ENCODE data around the gene ALDH3A1. TPM values are rescaled to one million over a fixed set of nuclear protein-coding genes. Genes with fewer than 3 reads are reported as not detected.
A peak's percentile ranks its signal among the peaks of the same experiment; 100 is the strongest.

Gene ALDH3A1
- total RNA-seq, 1 donor from 2014 or later = 0.41 TPM

DNA sequence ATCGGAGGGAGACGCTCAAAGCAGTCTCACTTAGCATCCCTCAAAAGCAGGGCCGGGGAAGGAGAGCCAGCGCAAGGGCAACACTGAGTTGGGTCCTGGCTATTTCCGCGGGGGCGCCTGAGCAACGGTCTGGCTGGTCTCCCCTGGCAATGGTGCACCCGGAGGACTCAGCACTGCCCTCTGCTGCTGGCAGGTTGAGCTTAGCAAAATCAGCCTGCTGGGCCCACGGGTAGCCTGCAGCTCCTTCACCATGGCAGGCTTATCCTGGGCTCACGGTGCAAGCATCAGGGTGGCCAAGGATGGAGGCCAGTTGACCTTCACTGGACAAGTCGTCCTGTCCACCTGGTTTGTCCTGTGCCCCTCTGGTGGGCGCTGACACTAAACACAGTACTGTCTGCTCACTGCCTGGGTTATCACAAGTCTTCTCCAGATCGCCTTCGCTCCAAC is 14.4 kb upstream of the ALDH3A1 start:
- FAIRE-seq (no peak), DNase-seq (ENCODE audit: low spot score in 2 of 2) (peak in 1 of 2 donors; percentile 74)

DNA sequence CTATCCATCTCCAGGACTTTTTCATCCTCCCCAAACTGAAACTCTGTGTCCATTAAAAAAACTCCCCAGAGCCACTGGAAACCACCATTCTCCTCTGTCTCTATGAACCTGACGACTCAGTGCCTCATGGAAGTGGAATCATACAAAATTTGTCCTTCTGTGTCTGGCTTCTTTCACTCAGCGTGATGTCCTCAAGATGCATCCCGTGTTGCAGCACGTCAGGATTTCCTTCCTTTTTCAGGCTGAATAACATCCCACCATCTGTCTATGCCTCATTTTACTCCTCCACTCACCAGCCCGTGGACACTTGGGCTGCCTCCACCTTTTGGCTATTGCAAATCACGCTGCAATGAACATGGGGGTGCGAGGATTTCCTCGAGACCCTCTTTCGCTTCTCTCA is 12.6 kb upstream of the ALDH3A1 start:
- FAIRE-seq = no peak
- no peak for DNase-seq (ENCODE audit: low spot score in 2 of 2)

DNA sequence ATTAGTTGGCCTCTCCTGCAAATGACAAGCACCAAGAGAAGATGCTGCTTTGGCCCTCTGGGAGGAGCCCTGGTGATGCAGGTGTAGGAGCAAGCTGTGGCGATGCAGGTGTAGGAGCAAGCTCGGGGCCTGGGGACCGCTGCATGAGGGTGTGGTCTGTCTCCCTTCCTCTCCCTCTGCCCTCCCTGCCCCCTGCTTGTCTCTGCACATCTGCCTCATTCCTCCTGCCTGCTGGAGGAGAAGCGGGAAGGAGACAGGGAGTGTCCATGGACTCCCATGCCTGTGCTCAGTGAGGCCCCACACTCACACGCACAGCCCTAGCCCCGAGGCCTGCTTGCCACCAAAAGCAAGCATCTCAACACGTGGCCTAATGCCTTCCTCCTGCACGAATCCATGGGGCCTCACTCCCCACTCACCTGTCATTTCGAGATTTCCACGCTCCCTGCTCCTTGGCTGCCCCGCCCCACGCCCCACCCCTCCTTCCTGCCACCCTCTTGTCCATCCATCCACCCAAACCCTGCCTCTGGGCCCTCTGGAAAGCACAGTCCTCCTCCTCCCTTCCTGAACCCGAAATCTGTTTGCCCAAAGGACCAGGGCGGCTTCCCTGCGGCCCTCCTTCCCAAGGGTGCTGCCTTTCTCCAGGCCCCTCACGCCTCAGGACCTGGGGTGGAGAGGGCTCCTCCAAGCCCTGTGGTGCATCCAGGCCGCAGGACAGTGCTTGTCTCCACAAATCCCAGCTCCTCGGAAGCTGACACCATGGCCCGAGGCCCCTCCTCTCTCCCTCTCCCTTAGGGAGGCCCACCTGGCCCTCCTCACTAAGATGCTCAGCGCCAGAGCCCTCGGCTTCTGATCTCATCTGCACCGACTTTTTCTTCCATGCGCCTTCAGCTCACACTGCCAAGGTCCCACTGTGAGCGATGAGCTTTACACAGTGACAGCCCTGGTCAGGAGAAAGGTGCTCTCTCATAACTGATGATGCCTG is 11.8 kb upstream of the ALDH3A1 start:
- FAIRE-seq (no peak), DNase-seq (ENCODE audit: low spot score in 2 of 2) (no peak)

DNA sequence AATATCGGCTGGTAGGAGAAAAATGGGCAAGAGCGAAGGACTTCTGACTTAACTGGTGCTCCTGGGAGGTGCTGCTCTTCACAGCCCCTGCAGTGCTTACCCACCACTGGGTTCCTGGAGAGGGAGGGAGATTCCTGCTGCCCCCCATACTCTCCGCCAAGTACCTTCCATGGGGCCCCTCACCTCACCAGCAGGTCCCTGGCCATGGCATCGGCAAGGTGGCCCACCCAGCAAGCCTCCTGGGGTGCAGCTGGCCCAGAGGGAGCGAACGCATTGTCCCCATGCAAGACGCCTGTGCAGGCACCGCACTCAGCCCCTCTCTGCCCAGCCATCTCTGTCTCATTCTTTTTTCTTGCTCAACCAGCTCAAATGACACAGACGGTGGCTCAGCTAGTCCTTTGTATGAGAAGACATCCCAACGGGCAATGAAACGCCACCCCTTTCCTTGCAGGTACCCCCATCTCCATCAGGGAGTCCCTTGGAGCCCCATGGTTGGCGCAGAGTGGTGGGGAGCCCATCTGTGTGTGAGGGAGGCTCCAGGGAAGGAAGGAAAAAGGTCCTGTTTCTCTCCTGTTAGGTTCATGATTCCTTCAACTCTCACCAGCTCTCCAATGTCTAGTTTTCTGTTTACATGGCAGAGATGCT is 9.6 kb upstream of the ALDH3A1 start:
- no peak for FAIRE-seq
- DNase-seq (ENCODE audit: low spot score in 2 of 2) = no peak

DNA sequence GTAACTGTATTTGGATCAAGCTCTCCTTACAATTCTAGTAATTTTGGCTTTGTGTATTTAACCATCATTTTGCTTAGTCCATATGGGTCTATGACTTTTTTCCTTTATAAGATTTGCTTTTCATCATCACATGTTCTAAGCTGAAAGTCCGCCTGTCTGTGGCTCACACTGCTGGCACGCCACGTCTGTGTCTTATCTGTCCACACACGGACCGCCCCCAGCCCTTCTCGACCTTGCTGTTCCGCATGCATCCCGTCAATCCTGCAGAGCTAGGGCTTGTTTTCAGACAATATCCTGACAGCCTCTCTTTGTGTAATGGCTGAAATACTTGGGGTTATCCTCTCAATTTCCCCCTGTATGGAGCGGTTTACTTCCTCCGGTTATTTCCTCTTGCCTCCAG is 8.4 kb upstream of the ALDH3A1 start:
- no peak for FAIRE-seq
- no peak for DNase-seq (ENCODE audit: low spot score in 2 of 2)

DNA sequence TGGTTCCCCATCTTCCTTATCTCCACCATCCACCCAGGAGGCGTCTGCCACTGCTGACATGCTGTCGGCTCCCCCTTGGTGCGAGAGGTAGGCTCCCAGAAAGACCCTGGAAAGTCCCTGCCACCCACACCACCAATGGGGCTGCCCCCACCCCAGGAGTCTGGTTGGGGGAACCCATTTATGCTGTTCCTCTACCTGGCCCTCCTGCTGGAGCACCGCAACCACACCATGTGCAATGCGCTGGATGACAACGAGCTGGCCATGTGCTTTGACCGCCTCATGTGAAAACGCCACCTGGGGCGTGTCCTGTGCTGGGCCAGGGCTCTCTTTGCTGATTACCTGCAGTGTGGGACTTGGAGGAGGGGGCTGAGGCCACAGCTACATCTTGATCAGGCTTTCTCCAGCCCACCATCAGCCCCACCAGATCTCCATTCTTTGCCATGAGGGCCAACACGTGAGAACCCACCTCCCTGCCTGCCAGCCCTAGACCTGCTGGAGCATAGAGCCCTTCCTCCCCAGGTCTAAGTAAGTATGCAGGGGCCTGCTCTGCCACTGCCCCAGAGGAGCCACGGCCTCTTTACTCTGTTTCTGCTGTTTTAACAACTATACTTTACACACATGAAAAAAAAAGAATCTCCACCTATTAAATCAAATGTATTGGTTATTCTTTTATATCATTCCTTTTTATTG is 7.9 kb upstream of the ALDH3A1 start:
- FAIRE-seq (no peak), DNase-seq (ENCODE audit: low spot score in 2 of 2) (no peak)

DNA sequence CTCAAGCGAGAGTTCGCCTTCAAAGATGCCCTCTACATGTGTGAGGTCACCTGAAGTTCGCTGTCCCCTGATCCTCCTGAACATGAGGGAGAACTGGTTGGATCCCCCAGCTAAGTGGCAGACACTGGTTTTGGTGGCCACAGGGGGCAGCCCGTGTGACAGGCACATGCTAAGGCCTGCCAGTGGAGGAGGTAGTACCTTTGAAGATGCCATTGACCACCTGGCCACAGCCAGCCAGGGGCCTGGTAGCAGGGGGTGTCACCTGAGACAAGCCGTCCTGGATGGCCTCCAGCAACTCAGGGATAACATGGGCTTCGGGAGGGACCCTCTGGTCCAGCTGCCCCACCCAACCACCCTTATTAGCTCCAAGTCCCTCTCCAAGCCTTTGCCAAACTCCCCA is 7.3 kb upstream of the ALDH3A1 start:
- DNase-seq (ENCODE audit: low spot score in 2 of 2) (no peak), FAIRE-seq (no peak)

DNA sequence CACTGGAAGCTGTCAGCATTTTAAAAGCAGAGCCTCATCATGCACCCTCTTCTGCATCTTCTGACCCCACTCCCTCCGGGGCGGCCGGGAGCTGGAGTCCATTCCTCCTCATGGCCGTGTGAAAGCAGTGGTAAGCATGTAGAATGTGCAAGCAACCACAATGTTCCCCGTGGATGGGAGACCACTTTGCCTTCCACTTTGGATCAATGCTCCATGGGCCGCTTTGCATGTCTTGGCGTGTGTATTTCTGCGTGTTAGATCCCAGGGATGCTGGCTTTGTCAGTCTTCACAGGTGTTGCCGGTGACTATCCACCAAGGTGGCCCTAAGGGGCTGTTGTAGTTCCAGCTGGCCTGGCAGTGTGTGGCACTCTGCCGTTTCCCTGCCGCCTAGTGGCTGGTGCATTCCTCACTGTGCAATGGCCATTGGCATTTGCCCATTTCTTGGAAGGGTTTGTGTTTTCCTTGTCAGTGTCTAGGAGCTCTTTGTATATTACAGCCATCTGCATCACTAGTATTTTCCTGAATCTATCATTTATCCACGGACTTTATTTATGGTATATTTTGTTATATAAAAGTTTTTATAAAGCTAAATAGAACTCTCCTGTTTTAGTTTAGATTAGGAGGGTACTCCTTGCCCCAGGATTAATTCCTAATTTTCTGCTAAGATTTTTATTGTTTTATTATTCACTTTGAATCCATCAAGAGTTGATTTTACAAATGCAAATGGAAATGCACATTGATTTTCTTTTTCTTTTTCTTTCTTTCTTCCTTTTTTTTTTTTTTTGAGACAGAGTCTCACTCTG is 5.8 kb upstream of the ALDH3A1 start:
- FAIRE-seq = no peak
- DNase-seq (ENCODE audit: low spot score in 2 of 2) = peak in 1 of 2 donors; percentile 55

DNA sequence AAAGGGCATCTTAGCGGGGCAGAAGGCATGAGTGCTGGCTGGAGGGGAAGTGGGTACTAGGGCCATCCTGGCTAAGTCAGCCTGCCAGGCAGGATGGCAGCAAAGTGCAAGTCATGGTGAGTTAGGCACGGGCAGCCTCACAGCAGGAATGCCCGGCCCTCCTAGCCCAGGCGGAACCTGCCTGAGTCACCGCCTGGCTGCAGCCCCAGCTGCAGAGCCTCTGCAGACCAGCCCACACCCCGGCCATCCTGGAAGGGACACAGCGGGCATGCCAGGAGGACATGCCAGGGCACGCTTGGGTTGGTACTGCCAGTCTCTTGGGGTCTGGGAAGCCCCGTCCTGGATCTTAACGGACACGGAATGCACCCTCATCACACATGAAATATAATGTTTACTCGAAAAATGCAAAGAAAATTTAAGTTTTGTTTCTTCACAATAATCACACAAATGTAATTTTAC is 5.0 kb upstream of the ALDH3A1 start:
- DNase-seq (ENCODE audit: low spot score in 2 of 2) (peak in 1 of 2 donors; percentile 55), FAIRE-seq (no peak)

DNA sequence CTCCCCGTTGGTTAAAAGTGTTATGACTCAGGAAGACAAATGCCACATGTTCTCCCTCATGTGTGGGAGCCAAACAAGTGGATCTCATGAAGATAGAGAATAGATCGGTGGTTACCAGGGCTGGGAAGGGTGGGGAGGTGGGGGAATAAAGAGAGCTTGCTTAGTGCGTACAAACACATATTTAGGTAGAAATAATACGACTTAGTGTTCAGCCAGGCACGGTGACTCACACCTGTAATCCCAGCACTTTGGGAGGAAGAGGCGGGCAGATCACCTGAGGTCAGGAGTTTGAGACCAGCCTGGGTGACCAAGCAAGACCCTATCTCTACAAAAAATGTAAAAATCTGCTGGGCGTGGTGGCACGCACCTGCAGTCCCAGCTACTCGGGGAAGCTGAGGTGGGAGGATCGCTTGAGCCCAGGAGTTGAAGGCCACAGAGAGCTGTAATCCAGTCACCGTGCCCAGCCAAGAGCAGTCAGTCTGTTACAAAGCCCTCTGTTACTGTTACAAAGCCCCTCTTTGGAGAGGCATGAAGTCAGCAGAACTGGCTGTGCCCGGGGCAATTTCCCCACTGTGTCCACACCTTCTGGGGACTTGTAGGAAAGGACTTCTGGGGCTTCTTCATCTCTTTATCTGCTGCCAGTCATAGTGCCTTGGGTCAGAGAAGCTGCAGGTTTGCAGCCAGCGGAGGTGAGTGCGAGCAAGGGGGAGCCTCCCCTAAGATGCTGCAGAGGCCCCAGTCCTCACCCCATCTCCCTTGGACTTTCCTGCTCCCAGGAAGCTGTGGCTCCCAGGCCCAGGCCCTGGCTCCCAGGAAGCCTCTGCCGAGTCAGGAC is 4.3 kb upstream of the ALDH3A1 start:
- DNase-seq (ENCODE audit: low spot score in 2 of 2) (no peak), FAIRE-seq (no peak)

DNA sequence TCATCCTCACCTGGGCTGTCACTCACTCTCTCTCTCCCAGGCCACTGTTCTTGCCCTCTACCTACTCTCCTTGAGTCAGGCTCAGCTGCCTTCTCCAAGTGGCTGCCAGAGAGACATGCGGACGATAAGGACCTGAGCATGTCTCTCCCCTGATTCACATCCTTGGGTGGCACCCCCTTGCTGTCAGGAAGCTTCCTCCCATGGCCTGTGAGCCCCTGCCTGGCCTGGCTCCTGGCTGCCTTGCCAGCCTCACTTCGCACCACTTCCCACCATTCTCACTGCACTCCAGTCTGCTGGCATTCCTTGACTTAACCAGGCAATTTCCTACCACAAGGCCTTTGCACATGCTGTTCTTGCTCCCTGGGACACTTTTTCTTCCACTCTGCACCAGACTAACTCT is 2.7 kb upstream of the ALDH3A1 start:
- FAIRE-seq (no peak), DNase-seq (ENCODE audit: low spot score in 2 of 2) (no peak)

DNA sequence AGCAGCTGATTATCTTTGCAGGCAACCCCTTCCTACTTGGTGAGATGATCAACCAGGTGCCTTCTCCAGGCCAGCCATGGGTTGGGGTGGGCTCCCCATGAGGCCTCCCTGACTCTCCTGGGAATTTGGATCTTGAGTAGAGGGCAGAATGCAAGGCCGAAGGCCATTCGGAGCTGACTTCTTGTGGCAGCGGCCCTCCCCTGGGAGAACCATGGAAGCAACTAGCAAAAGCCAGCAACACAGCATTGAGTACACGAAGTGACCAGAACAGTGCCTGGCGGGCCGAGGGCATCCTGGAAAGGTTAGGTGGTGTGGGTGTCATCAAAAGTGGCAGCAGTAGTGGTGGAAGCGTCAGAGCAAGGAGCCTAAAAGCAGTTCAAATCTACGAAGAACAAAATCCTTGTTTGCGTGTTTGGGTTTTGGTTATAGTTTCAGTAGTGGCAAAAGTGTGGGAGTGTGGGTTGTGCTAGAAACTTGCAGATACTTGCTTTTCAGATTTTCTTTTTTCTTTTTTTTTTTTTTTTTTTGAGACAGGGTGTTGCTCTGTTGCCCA is 2.0 kb upstream of the ALDH3A1 start:
- DNase-seq (ENCODE audit: low spot score in 2 of 2) (no peak), FAIRE-seq (no peak)

DNA sequence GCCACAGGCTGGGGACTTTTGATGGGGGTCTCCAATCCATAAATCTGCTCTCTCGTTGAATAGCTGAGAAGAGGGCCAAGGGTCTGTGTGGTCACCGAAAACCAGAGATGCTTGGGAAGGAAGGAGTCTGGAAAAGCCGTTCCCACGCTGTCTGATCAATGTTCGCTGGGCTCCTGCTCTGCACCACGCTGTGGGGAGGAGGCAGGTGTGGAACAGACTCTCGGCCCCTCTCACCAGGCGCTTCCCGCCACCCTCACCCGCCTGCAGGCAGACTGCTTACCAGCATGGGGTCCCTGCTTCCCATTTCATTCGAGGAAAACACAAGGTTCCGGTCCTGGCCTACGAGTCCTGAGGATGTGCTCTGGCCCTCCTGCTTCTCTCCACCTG is 702 bp upstream of the ALDH3A1 start:
- FAIRE-seq (no peak), DNase-seq (ENCODE audit: low spot score in 2 of 2) (no peak)

DNA sequence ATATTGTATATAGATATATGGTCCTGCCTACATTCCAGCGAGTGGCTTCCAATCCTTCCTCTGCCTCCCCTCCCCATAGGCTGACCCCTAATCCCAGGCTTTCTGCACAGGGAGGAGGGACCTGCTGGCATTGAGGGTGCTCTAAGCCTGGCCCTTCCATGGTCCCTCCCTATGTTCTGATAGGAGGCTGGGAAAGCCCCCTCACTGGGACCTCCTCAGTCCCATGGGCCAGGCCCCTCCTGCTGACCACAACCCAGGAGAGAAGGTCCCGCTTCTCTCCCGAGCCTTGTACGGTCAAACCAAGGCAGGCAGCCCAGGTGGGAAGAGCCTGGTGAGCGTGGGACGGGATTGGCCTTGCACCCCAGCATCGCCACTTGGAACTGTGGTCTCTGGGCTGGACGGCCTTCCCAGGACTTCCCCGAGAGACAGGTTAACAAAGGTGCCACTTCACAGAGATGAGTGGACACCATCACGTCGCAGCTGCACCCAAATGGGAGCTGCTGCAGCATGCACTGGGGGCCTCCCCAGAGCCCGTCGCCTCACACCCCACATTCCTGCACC is 859 bp downstream of the ALDH3A1 start:
- DNase-seq (ENCODE audit: low spot score in 2 of 2) (no peak), FAIRE-seq (no peak)

DNA sequence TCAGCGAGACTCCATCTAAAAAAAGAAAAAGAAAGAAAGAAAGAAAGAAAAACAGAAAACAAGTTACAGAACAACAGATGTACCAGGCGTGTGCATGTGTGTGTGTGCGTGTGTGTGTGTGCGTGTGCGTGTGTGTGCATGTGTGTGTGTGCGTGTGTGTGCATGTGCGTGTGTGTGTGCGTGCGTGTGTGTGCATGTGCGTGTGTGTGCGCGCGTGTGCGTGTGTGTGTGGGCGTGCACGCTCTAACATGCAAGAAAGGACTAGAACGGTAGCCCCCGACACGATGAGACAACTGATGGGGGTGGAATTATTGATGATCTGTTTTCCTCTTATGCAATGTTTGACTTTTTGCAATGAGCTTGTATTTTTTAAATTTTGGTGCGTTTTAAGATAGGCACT is 1.6 kb downstream of the ALDH3A1 start:
- no peak for FAIRE-seq
- no peak for DNase-seq (ENCODE audit: low spot score in 2 of 2)

DNA sequence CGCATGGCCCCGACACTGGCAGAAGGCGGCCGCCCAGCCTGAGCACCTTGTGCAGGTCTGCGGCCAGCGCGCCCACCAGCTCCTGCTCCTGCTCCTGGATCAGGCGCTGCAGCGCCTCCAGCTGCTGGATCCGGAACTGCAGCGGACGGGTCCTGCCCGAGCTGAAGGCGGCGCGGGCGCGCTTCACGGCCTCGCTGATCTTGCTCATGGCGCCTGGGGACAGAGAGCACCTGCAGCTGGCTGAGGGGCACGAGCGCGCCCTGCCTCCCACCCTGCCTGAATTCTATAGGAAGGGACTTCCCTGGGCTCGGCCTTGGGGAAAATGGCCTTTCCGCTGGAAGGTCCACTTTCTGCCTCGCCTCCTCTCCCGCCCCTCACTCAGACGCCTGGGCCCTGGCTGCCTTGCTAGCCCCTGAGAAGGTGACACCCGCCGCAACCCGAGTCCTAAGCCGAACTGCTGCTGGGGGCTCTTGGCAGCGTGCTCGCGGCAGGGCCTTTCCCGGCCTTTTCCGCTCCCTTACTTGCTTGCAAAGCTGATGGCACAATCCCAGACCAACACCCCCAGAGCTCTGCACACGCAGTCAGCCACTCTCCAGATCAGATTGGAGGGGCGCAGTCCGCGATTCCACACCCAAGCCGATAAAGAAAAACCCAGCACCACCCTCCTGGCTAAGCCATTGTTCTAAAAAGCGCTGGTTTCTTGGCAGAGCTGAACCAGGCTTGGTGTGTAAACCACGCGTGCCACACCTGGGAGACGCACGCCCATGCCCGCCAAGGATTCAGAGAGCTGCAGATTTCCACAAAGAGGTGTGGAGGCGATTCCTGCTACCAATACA is 3.0 kb downstream of the ALDH3A1 start:
- FAIRE-seq (no peak), DNase-seq (ENCODE audit: low spot score in 2 of 2) (peak; percentile 86 to 90)

DNA sequence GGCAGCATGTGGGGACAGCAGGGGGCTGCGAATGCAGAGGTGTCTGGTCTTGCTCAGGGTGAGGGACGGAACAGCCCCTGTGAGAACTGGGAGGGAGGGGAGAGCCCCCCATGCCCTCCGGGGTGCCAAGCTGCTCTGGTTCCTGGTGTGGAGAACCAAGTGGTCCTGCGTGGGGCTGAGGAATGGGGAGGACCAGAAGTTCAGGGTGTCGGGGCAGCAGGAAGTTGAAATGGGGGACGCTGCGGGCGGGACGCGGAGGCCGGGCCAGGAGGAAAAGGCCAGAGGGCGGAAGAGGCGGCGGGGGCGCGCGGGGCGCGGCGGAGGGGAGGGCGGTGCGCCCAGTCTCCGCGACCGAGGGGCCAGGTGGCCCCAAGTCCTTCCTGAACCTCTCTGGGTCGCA is 3.6 kb downstream of the ALDH3A1 start:
- no peak for DNase-seq (ENCODE audit: low spot score in 2 of 2)
- FAIRE-seq = no peak

Measured in frontal cortex (tissue), 4 donors.